Activated naive CD8-positive, alpha-beta T cell treated with anti-CD3 and anti-CD28 coated beads, Interleukin-2, amount 50 U/mL, for 24 hours (primary cell): ENCODE results near the gene SLC29A2.
"Not testable (repeated sequence)": the region's sequence is repeated elsewhere in the genome, so short reads cannot be mapped to it uniquely, and the experiment has no call there.

Source experiments
- ATAC-seq: fragments of 150-1000 bp; cut with Tn5 transposase; one replicate; pipeline ENCODE4 v1.10.0; 2021
- DNase-seq: peaks from one replicate; pipeline ENCODE4 v3.0.0; 2021
- H3K27ac Mint-ChIP-seq: one replicate; pipeline ENCODE4 v1.8.0; 2021; ENCODE audit warnings: mild to moderate bottlenecking, mixed read lengths
- H3K27me3 Mint-ChIP-seq: one replicate; pipeline ENCODE4 v1.8.0; 2021; ENCODE audit warnings: mixed read lengths
- H3K36me3 Mint-ChIP-seq: one replicate; pipeline ENCODE4 v1.8.0; 2021; ENCODE audit warnings: low read depth, mixed read lengths
- H3K4me1 Mint-ChIP-seq: one replicate; pipeline ENCODE4 v1.8.0; 2021; ENCODE audit warnings: mixed read lengths
- H3K4me3 Mint-ChIP-seq: one replicate; pipeline ENCODE4 v1.8.0; 2021; ENCODE audit warnings: mild to moderate bottlenecking, moderate library complexity, mixed read lengths
- H3K9me3 Mint-ChIP-seq: one replicate; pipeline ENCODE4 v1.8.0; 2021; ENCODE audit warnings: mixed read lengths

Gene SLC29A2

GRCh38 chr11:66366844-66367477 is 4.6 kb downstream of the SLC29A2 start:
- Mint-ChIP-seq H3K27me3 (no peaks in the 10 kb centered on the region), H3K36me3 (peaks cover 17% of the 10 kb centered on the region), H3K4me1 (peaks cover 11% of the 10 kb centered on the region), H3K4me3 (no peak overlapping the region), H3K9me3 (no peaks in the 10 kb centered on the region), H3K27ac (no peak overlapping the region)
- ATAC-seq (no peak), DNase-seq (no peak)

- Mint-ChIP-seq H3K27ac (no peak overlapping the region), H3K36me3 (peaks cover 16% of the 10 kb centered on the region), H3K4me1 (peaks cover 10% of the 10 kb centered on the region), H3K4me3 (no peak overlapping the region), H3K27me3 (no peaks in the 10 kb centered on the region), H3K9me3 (no peaks in the 10 kb centered on the region)
- no peak for DNase-seq
- no peak for ATAC-seq
Observed at GRCh38 chr11:66365711-66366619, 5.6 kb downstream of the SLC29A2 start.

- H3K36me3 Mint-ChIP-seq, result peaks cover 14% of the 10 kb centered on the region
- DNase-seq, result no peak
- H3K4me3 Mint-ChIP-seq, result no peak overlapping the region
- H3K27me3 Mint-ChIP-seq, result no peaks in the 10 kb centered on the region
- peaks cover 5% of the 10 kb centered on the region for H3K4me1 Mint-ChIP-seq
- no peaks in the 10 kb centered on the region for H3K9me3 Mint-ChIP-seq
- ATAC-seq, result no peak
- no peak overlapping the region for H3K27ac Mint-ChIP-seq
Observed at GRCh38 chr11:66365166-66365565, 6.4 kb downstream of the SLC29A2 start.

DNA sequence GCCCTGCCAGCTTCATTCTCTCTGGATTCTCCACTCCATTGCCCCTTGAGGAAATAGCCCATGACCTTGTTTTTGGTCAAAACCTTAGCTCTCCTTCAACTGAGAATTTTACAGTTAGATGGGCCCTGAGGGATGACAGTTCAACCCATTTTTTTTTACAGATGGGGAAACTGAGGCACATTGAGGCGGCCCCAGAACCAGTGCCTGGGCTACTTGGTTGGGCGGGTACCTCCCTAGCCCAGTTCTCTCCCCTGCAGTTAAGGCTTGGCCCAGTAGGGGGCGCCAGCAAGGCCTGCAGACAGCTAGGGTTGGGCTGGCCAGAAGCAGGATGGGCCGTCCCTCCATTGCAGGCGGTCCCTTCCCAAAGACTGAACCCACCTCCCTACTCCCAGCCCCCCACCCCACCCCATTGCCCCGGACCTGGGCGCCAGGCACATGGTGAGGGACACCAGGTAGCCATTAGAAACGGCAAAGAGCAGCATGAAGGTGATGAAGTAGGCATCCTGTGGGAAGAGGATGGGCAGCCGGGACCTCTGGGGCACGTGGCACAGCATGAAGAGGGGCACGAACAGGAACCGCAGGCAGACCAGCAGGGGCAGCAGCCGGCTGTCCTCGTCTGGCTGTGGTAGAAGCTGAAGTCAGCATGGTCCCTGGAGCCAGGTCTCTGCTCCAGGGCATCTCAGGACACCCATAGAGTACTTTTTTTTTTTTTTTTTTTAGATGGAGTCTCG is 7.6 kb downstream of the SLC29A2 start:
- Mint-ChIP-seq H3K9me3 (no peaks in the 10 kb centered on the region), H3K4me1 (no peaks in the 10 kb centered on the region), H3K27ac (no peak overlapping the region), H3K27me3 (no peaks in the 10 kb centered on the region), H3K4me3 (no peak overlapping the region), H3K36me3 (peaks cover 11% of the 10 kb centered on the region)
- DNase-seq (peak; percentile 88), ATAC-seq (peak; percentile 50)

GRCh38 chr11:66363187-66363601 is 8.4 kb downstream of the SLC29A2 start:
- DNase-seq (no peak), ATAC-seq (no peak)
- no peak overlapping the region for H3K27ac Mint-ChIP-seq
- H3K27me3 Mint-ChIP-seq, result no peaks in the 10 kb centered on the region
- H3K9me3 Mint-ChIP-seq, result no peaks in the 10 kb centered on the region
- H3K4me1 Mint-ChIP-seq, result no peaks in the 10 kb centered on the region
- no peak overlapping the region for H3K4me3 Mint-ChIP-seq
- peaks cover 11% of the 10 kb centered on the region for H3K36me3 Mint-ChIP-seq

DNA sequence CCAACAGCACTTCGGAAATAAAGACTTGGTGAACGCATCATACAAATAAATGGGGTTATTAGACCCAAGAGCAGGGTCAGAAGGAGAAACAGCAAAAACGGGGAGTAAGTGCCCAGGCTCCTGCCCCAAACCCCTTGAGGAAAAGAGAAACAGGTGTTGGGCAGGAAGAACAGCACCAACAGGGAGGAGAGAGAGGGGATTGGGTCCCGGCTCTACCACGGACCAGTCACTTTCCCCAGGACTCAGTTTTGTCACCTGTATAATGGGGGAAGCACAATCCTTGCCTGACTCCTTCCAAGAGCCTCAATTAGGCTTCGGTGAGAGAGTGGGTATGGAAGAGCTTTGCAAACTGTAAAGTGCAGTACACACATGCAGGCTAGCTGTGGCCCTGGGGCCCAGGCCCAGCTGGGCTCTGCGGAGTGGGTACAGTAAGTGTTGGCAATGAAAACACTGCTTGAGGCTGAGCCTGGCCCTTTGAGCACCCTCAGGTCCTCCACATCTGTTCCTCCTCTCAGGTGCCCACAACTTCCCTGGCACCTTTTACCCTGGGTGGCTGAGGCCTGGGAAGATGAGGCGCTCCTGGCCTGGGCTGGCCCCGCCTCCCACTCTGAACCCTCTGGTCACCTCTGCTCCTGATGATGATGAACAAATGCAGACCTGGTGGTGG is 8.9 kb downstream of the SLC29A2 start:
- H3K4me3 Mint-ChIP-seq, result no peak overlapping the region
- no peak for DNase-seq
- no peak for ATAC-seq
- H3K27me3 Mint-ChIP-seq, result no peaks in the 10 kb centered on the region
- H3K4me1 Mint-ChIP-seq, result no peaks in the 10 kb centered on the region
- H3K9me3 Mint-ChIP-seq, result no peaks in the 10 kb centered on the region
- peaks cover 6% of the 10 kb centered on the region for H3K36me3 Mint-ChIP-seq
- H3K27ac Mint-ChIP-seq, result no peak overlapping the region

GRCh38 chr11:66361502-66361941 is 10.0 kb downstream of the SLC29A2 start:
- Mint-ChIP-seq H3K9me3 (no peaks in the 10 kb centered on the region), H3K4me1 (no peaks in the 10 kb centered on the region), H3K4me3 (no peak overlapping the region), H3K36me3 (peaks cover 6% of the 10 kb centered on the region), H3K27me3 (no peaks in the 10 kb centered on the region), H3K27ac (no peak overlapping the region)
- DNase-seq, result no peak
- no peak for ATAC-seq

DNA sequence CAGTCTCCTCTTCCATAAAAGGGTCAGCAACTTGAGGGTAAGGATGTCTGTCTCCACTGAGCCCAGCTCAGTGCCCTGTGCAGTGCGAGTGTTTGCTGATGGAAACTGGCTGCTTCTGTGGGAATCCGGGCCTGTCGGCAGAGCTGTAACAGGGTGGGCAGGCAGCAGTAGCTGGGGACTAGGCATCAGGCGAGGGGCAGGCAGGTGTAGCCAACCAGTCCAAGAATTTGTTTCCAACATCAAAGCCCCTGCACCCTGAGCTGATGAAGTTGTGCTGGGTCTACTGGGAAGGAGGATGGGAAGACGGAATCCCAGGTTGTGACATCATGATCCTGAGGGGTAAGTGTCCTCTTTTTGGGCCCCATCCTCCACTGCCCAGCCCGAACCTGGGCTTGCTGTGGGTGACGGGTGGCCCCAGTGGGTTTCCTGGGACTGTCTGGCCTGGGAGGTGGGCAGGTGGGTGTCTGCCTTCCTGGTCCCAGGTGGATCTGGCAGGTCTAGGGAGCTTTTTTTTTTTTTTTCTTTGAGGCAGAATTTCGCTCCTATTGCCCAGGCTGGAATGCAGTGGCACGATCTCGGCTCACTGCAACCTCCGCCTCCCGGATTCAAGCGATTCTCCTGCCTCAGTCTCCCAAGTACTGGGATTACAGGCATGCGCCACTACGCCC is 11.0 kb downstream of the SLC29A2 start:
- ATAC-seq (no peak), DNase-seq (no peak)
- Mint-ChIP-seq H3K27me3 (no peaks in the 10 kb centered on the region), H3K36me3 (peaks cover 5% of the 10 kb centered on the region), H3K9me3 (no peaks in the 10 kb centered on the region), H3K4me1 (no peaks in the 10 kb centered on the region), H3K4me3 (no peak overlapping the region), H3K27ac (no peak overlapping the region)

- Mint-ChIP-seq H3K27ac (no peak overlapping the region), H3K4me3 (no peak overlapping the region), H3K4me1 (no peaks in the 10 kb centered on the region), H3K9me3 (no peaks in the 10 kb centered on the region), H3K27me3 (no peaks in the 10 kb centered on the region), H3K36me3 (peaks cover 3% of the 10 kb centered on the region)
- ATAC-seq (no peak), DNase-seq (no peak)
Observed at GRCh38 chr11:66359662-66360087, 11.9 kb downstream of the SLC29A2 start.

DNA sequence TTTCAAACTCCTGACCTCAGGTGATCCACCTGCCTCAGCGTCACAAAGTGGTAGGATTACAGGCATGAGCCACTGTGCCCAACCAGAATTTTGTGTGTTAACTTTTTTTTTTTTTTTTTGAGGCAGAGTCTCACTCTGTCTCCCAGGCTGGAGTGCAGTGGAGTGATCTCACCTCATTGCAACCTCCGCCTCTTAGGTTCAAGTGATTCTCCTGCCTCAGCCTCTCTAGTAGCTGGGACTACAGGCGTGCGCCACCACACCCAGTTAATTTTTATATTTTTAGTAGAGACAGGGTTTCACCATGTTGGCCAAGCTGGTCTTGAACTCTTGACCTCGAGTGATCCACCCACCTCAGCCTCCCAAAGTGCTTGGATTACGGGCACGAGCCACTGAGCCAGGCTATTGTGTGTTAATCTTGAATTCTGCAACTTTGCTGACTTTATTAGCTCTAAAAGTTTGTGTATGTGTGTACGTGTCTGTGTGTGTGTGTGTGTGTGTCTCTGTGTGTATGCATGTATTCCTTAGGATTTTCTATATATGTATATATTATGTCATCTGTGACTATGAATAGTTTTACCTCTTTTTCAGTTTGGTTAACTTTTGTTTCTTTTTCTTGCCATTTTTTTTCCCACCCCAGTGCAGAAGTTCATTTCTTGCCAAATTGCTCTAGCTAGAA is 20.9 kb downstream of the SLC29A2 start:
- ATAC-seq, H3K36me3 Mint-ChIP-seq, H3K9me3 Mint-ChIP-seq, DNase-seq, H3K27me3 Mint-ChIP-seq, H3K4me3 Mint-ChIP-seq, H3K27ac Mint-ChIP-seq: not testable (repeated sequence)
- peaks cover 15% of the 10 kb centered on the region for H3K4me1 Mint-ChIP-seq

DNA sequence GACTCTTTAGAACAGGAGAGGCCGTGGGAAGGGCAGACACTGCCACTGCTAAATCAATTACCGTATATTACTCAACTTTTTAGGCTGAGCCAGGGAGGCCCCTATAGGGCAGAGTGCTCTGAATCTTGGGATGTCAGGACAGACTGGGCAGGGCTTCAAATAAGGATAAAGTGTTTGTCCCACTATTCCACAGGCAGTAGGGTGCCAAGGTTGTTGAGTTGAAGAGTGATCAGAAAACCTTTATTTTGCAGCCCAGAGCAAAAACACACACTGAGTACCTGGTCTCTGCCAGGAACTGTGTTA is 22.5 kb downstream of the SLC29A2 start:
- Mint-ChIP-seq H3K27me3 (peaks cover 3% of the 10 kb centered on the region), H3K4me1 (peaks cover 32% of the 10 kb centered on the region), H3K27ac (no peak overlapping the region), H3K36me3 (peaks cover 5% of the 10 kb centered on the region), H3K4me3 (no peak overlapping the region), H3K9me3 (no peaks in the 10 kb centered on the region)
- no peak for DNase-seq
- ATAC-seq, result no peak

GRCh38 chr11:66347425-66348276 is 23.9 kb downstream of the SLC29A2 start, which contains the start of gene B4GAT1:
Gene B4GAT1, minus strand, starts transcription at chr11:66347629. Its CDS starts 84 bp downstream, at chr11:66347545.
- peaks cover 46% of the 10 kb centered on the region for H3K4me1 Mint-ChIP-seq

More at GRCh38 chr11:66347425-66348276, 23.9 kb downstream of the SLC29A2 start, which contains the start of gene B4GAT1:
- ATAC-seq (peak; percentile 86), DNase-seq (peak; percentile 85)
- peak within 1 kb of the TSS; percentile 94 for H3K4me3 Mint-ChIP-seq
- no peaks in the 10 kb centered on the region for H3K9me3 Mint-ChIP-seq
- peak within 1 kb of the TSS; percentile 99 for H3K27ac Mint-ChIP-seq
- peaks cover 12% of the 10 kb centered on the region for H3K36me3 Mint-ChIP-seq
- peaks cover 3% of the 10 kb centered on the region for H3K27me3 Mint-ChIP-seq
